SK-N-SH treated with all-trans-retinoic acid at 6 μM for 48 hours (cell line): ENCODE results near the gene RUBCNL.

Experiments
- ATAC-seq: fragments of 200-7000 bp; cut with Tn5 transposase; 3 replicates; pipeline ENCODE4 v1.9.1; 2020; ENCODE audit warnings: mild to moderate bottlenecking, moderate library complexity
- ARNTL ChIP-seq: fragments of 450-650 bp; formaldehyde crosslinking; IDR thresholded peaks from 2 replicates; pipeline ENCODE4 v1.5.0; 2020; ENCODE audit warnings: low read depth, mild to moderate bottlenecking, moderate library complexity, borderline replicate concordance
- BACH2 ChIP-seq: fragments of 250-450 bp; sonication (Bioruptor Pico); IDR thresholded peaks from 2 replicates; pipeline ENCODE4 v1.9.0; 2021; ENCODE audit warnings: mild to moderate bottlenecking, borderline replicate concordance
- CSDC2 ChIP-seq: fragments of 250-450 bp; sonication (Bioruptor Pico); IDR thresholded peaks from 2 replicates; pipeline ENCODE4 v1.5.0; 2020; ENCODE audit warnings: mild to moderate bottlenecking, moderate library complexity
- ESRRG ChIP-seq: fragments of 250-450 bp; sonication (Bioruptor Pico); IDR thresholded peaks from 2 replicates; pipeline ENCODE4 v1.6.1; 2021; ENCODE audit warnings: mild to moderate bottlenecking
- GLIS3 ChIP-seq: fragments of 250-450 bp; sonication (Bioruptor Pico); IDR thresholded peaks from 2 replicates; pipeline ENCODE4 v1.5.0; 2020; ENCODE audit warnings: mild to moderate bottlenecking, moderate library complexity
- ISL1 ChIP-seq: fragments of 250-450 bp; sonication (Bioruptor Pico); IDR thresholded peaks from 2 replicates; pipeline ENCODE4 v2.1.2; 2022; ENCODE audit warnings: mild to moderate bottlenecking, moderate library complexity
- OSR1 ChIP-seq: fragments of 250-450 bp; sonication (Bioruptor Pico); IDR thresholded peaks from 2 replicates; pipeline ENCODE4 v1.8.0; 2022; ENCODE audit warnings: moderate library complexity, mild to moderate bottlenecking, inconsistent platforms
- PATZ1 ChIP-seq: fragments of 250-450 bp; sonication (Bioruptor Pico); IDR thresholded peaks from 2 replicates; pipeline ENCODE4 v1.8.0; 2020; ENCODE audit warnings: mild to moderate bottlenecking, moderate library complexity, borderline replicate concordance
- PPARA ChIP-seq: fragments of 250-450 bp; sonication (Bioruptor Pico); IDR thresholded peaks from 2 replicates; pipeline ENCODE4 v1.5.0; 2020; ENCODE audit warnings: mild to moderate bottlenecking, borderline replicate concordance
- RARB ChIP-seq: fragments of 250-450 bp; sonication (Bioruptor Pico); IDR thresholded peaks from 2 replicates; pipeline ENCODE4 v1.8.0; 2021; ENCODE audit warnings: mild to moderate bottlenecking, moderate library complexity
- SNAI2 ChIP-seq: fragments of 250-450 bp; sonication (Bioruptor Pico); IDR thresholded peaks from 2 replicates; pipeline ENCODE4 v1.5.0; 2020; ENCODE audit warnings: mild to moderate bottlenecking, moderate library complexity
- TCF4 ChIP-seq: fragments of 250-450 bp; sonication (Bioruptor Pico); IDR thresholded peaks from 2 replicates; pipeline ENCODE4 v1.8.0; 2021; ENCODE audit warnings: mild to moderate bottlenecking, moderate library complexity, borderline replicate concordance
- TOX ChIP-seq: fragments of 250-450 bp; sonication (Bioruptor Pico); IDR thresholded peaks from 2 replicates; pipeline ENCODE4 v1.8.0; 2021; ENCODE audit warnings: mild to moderate bottlenecking, moderate library complexity, borderline replicate concordance
- ZC3H10 ChIP-seq: fragments of 250-450 bp; sonication (Bioruptor Pico); IDR thresholded peaks from 2 replicates; pipeline ENCODE4 v1.5.1; 2021; ENCODE audit warnings: mild to moderate bottlenecking, moderate library complexity
- ZFP3 ChIP-seq: fragments of 250-450 bp; sonication (Bioruptor Pico); IDR thresholded peaks from 2 replicates; pipeline ENCODE4 v1.5.0; 2020; ENCODE audit warnings: mild to moderate bottlenecking, moderate library complexity
- ZNF565 ChIP-seq: fragments of 450-650 bp; formaldehyde crosslinking; conservative IDR thresholded peaks from 2 replicates; pipeline ENCODE4 v1.5.0; 2020; ENCODE audit warnings: low read depth, mild to moderate bottlenecking, moderate library complexity
- ZNF70 ChIP-seq: fragments of 450-650 bp; formaldehyde crosslinking; IDR thresholded peaks from 2 replicates; pipeline ENCODE4 v1.5.0; 2020; ENCODE audit warnings: mild to moderate bottlenecking, moderate library complexity
- ZNF8 ChIP-seq: fragments of 450-650 bp; formaldehyde crosslinking; IDR thresholded peaks from 2 replicates; pipeline ENCODE4 v1.5.0; 2020; ENCODE audit warnings: mild to moderate bottlenecking, moderate library complexity
- TF ChIP-seq, protein P1 (sequence below): fragments of 250-450 bp; sonication (Bioruptor Pico); IDR thresholded peaks from 2 replicates; pipeline ENCODE4 v1.8.0; 2021; ENCODE audit warnings: low read depth, mild to moderate bottlenecking, moderate library complexity, borderline replicate concordance
- TF ChIP-seq, protein P2 (sequence below): fragments of 250-450 bp; sonication (Bioruptor Pico); IDR thresholded peaks from 2 replicates; pipeline ENCODE4 v1.5.1; 2020; ENCODE audit warnings: low read depth, mild to moderate bottlenecking, moderate library complexity

Gene RUBCNL

DNA sequence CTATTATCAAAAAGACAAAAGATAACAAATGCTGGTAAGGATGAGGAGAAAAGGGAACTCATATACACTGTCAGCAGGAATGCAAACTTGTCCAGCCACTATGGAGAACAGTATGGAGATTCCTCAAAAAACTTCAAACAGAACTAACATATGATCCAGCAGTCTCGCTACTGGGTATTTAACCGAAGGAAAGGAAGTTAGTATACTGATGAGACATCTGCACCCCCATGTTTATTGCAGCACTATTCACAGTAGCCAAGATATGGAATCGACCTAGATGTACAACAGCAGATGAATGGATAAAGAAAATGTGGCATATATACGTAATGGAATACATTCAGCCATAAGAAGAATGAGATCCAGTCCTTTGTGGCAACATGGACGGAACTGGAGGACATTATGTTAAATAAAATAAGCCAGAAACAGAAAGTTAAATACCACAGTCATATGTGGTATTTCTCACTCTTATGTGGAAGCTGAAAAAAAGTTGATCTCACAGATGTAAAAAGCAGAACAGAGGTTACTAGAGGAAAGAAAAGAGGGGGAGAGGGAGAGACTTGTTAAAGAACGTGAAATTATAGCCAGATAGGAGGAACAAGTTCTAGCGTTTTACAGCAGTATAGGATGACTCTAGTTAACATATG, 83.2 kb downstream of the RUBCNL start:
- no peak for ATAC-seq

DNA sequence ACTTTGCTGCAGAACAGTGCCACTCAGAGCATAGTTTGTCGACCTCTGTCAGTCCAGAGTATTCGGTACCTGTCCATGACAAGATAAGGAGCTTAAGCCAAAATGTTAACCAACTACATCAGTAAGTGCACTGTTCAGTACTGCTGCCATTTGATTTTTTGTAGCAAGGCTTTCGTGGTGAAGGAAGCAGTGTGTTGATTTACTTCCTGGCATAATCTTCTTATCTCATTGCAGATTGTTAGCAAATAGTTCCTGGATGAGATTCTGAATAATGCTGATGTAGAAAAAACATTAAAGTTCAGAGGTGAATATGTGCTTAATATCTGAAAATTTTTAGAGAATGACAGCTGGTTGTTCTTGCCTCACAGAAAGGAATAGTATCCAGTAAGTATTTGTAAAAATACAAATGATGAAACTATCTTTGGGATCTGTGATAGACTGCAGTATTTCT, 89.7 kb downstream of the RUBCNL start:
- ATAC-seq: no peak; the same call in 2 of the 3 replicates
- no peak for TF ChIP-seq SNAI2
- no peak for TF ChIP-seq ZC3H10 (CRISPR knock-in tag)
- TF ChIP-seq ARNTL (CRISPR knock-in tag): no peak
- TF ChIP-seq BACH2 (CRISPR knock-in tag): no peak
- no peak for TF ChIP-seq ZNF70
- TF ChIP-seq TCF4 (CRISPR knock-in tag): no peak
- TF ChIP-seq PPARA (CRISPR knock-in tag): no peak
- TF ChIP-seq ESRRG (CRISPR knock-in tag): no peak
- no peak for TF ChIP-seq GLIS3 (CRISPR knock-in tag)
- TF ChIP-seq ISL1 (CRISPR knock-in tag): no peak
- TF ChIP-seq RARB (CRISPR knock-in tag): no peak
- no peak for TF ChIP-seq ZNF8
- no peak for TF ChIP-seq TOX (CRISPR knock-in tag)
- TF ChIP-seq OSR1 (CRISPR knock-in tag): no peak
- no peak for TF ChIP-seq CSDC2
- TF ChIP-seq, protein P1, sequence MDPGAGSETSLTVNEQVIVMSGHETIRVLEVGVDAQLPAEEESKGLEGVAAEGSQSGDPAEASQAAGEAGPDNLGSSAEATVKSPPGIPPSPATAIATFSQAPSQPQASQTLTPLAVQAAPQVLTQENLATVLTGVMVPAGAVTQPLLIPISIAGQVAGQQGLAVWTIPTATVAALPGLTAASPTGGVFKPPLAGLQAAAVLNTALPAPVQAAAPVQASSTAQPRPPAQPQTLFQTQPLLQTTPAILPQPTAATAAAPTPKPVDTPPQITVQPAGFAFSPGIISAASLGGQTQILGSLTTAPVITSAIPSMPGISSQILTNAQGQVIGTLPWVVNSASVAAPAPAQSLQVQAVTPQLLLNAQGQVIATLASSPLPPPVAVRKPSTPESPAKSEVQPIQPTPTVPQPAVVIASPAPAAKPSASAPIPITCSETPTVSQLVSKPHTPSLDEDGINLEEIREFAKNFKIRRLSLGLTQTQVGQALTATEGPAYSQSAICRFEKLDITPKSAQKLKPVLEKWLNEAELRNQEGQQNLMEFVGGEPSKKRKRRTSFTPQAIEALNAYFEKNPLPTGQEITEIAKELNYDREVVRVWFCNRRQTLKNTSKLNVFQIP (CRISPR knock-in tag): no peak
- no peak for TF ChIP-seq ZFP3 (CRISPR knock-in tag)

More for the DNA sequence above, 83.2 kb downstream of the RUBCNL start:
- no peak for TF ChIP-seq ZFP3 (CRISPR knock-in tag)
- TF ChIP-seq ZNF565 (CRISPR knock-in tag): no peak

GRCh38 chr13:46296921-46297320, 90.1 kb downstream of the RUBCNL start:
- peak; percentile 60; the same call in 2 of the 3 replicates for ATAC-seq
- no peak for TF ChIP-seq RARB (CRISPR knock-in tag)
- no peak for TF ChIP-seq ZNF565 (CRISPR knock-in tag)
- TF ChIP-seq, protein P2, sequence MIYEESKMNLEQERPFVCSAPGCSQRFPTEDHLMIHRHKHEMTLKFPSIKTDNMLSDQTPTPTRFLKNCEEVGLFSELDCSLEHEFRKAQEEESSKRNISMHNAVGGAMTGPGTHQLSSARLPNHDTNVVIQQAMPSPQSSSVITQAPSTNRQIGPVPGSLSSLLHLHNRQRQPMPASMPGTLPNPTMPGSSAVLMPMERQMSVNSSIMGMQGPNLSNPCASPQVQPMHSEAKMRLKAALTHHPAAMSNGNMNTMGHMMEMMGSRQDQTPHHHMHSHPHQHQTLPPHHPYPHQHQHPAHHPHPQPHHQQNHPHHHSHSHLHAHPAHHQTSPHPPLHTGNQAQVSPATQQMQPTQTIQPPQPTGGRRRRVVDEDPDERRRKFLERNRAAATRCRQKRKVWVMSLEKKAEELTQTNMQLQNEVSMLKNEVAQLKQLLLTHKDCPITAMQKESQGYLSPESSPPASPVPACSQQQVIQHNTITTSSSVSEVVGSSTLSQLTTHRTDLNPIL (CRISPR knock-in tag): no peak
- no peak for TF ChIP-seq ISL1 (CRISPR knock-in tag)
- no peak for TF ChIP-seq SNAI2
- no peak for TF ChIP-seq ARNTL (CRISPR knock-in tag)
- TF ChIP-seq ZFP3 (CRISPR knock-in tag): no peak
- no peak for TF ChIP-seq TOX (CRISPR knock-in tag)
- no peak for TF ChIP-seq ZNF8
- TF ChIP-seq GLIS3 (CRISPR knock-in tag): no peak
- TF ChIP-seq, protein P1 (CRISPR knock-in tag): no peak
- no peak for TF ChIP-seq BACH2 (CRISPR knock-in tag)
- no peak for TF ChIP-seq TCF4 (CRISPR knock-in tag)
- TF ChIP-seq PATZ1 (CRISPR knock-in tag): no peak
- no peak for TF ChIP-seq ESRRG (CRISPR knock-in tag)

GRCh38 chr13:46296115-46296822, 90.8 kb downstream of the RUBCNL start:
- peak; percentile 64 for ATAC-seq

More at GRCh38 chr13:46296115-46296822, 90.8 kb downstream of the RUBCNL start:
- no peak for TF ChIP-seq ISL1 (CRISPR knock-in tag)
- TF ChIP-seq TOX (CRISPR knock-in tag): no peak
- TF ChIP-seq TCF4 (CRISPR knock-in tag): no peak
- no peak for TF ChIP-seq PPARA (CRISPR knock-in tag)
- TF ChIP-seq, all 23 proteins: peak for 0
